HEK293 (cell line): ENCODE data around the gene DIDO1.

ENCODE experiments used
- CTCF ChIA-PET: fragments of 350-600 bp; formaldehyde crosslinking; extraction: SDS; loops from one replicate; lab custom pipeline; 2021; ENCODE audit warnings: antibody characterized with exemption; lab: Yijun Ruan, JAX
- POLR2A ChIA-PET: fragments of 300-600 bp; formaldehyde crosslinking; extraction: SDS; loops from one replicate; lab custom pipeline; 2020; ENCODE audit warnings: antibody characterized with exemption, inconsistent platforms; lab: Yijun Ruan, JAX
- H3K27ac ChIP-seq: fragments of 200-500 bp; sonication (Bioruptor generic); 2 replicates; pipeline ENCODE4 v1.5.1; 2014; ENCODE audit warnings: low read depth, low read length, control low read depth, inconsistent platforms; ENCODE audit errors: extremely low read depth
- H3K36me3 ChIP-seq, 2 experiments: fragments of 200-500 bp in 1 of 2; sonication (Bioruptor generic) in 1 of 2; 1 replicate in 1 of 2; 2 replicates in 1 of 2; pipeline ENCODE4 v1.5.1; 2014 to 2017; ENCODE audit warnings: inconsistent platforms in 2 of 2, low read length in 2 of 2; ENCODE audit not compliant: control insufficient read depth in 2 of 2, insufficient read depth in 1 of 2
- H3K4me1 ChIP-seq: fragments of 200-500 bp; sonication (Bioruptor generic); 2 replicates; pipeline ENCODE4 v1.5.1; 2014; ENCODE audit warnings: mild to moderate bottlenecking, low read length, inconsistent platforms; ENCODE audit not compliant: control insufficient read depth, insufficient read depth
- H3K4me3 ChIP-seq: 2 replicates; pipeline ENCODE4 v1.5.1; 2011; ENCODE audit warnings: low read depth, mild to moderate bottlenecking, control low read depth, low read length, moderate library complexity
- H3K9me3 ChIP-seq: fragments of 200-500 bp; sonication (Bioruptor generic); 2 replicates; pipeline ENCODE4 v1.5.1; 2014; ENCODE audit warnings: low read depth, low read length, inconsistent platforms; ENCODE audit not compliant: control insufficient read depth, insufficient read depth
- EGR2 ChIP-seq: fragments of 450-650 bp; formaldehyde crosslinking; IDR thresholded peaks from 2 replicates; pipeline ENCODE4 v1.5.1; 2016; ENCODE audit warnings: low read depth, missing biosample characterization, missing genetic modification characterization
- GFI1B ChIP-seq: fragments of 450-650 bp; formaldehyde crosslinking; IDR thresholded peaks from 2 replicates; pipeline ENCODE4 v1.5.1; 2016; ENCODE audit warnings: missing biosample characterization, missing genetic modification characterization
- KLF10 ChIP-seq: fragments of 450-650 bp; IDR thresholded peaks from 2 replicates; pipeline ENCODE4 v1.5.1; 2018; ENCODE audit warnings: missing biosample characterization, mild to moderate bottlenecking, missing genetic modification characterization
- SCRT1 ChIP-seq: fragments of 450-650 bp; formaldehyde crosslinking; IDR thresholded peaks from 2 replicates; pipeline ENCODE4 v1.5.1; 2016; ENCODE audit warnings: missing biosample characterization, missing genetic modification characterization, borderline replicate concordance
- SCRT2 ChIP-seq: fragments of 450-650 bp; formaldehyde crosslinking; IDR thresholded peaks from 2 replicates; pipeline ENCODE4 v1.5.1; 2016; ENCODE audit warnings: missing biosample characterization, missing genetic modification characterization
- SP7 ChIP-seq: fragments of 450-650 bp; formaldehyde crosslinking; IDR thresholded peaks from 2 replicates; pipeline ENCODE4 v1.5.1; 2016; ENCODE audit warnings: missing biosample characterization, missing genetic modification characterization
- ZFHX2 ChIP-seq: fragments of 450-650 bp; formaldehyde crosslinking; conservative IDR thresholded peaks from 2 replicates; pipeline ENCODE4 v1.5.1; 2016; ENCODE audit warnings: missing biosample characterization, missing genetic modification characterization
- ZIC2 ChIP-seq: fragments of 450-650 bp; formaldehyde crosslinking; IDR thresholded peaks from 2 replicates; pipeline ENCODE4 v1.5.1; 2016; ENCODE audit warnings: missing biosample characterization, missing genetic modification characterization
- ZNF174 ChIP-seq: fragments of 450-650 bp; formaldehyde crosslinking; IDR thresholded peaks from 2 replicates; pipeline ENCODE4 v1.5.0; 2017; ENCODE audit warnings: missing biosample characterization, mild to moderate bottlenecking, missing genetic modification characterization
- ZNF2 ChIP-seq: fragments of 450-650 bp; formaldehyde crosslinking; IDR thresholded peaks from 2 replicates; pipeline ENCODE4 v1.5.1; 2016; ENCODE audit warnings: missing biosample characterization, missing genetic modification characterization
- ZNF302 ChIP-seq: fragments of 450-650 bp; formaldehyde crosslinking; IDR thresholded peaks from 2 replicates; pipeline ENCODE4 v1.5.1; 2016; ENCODE audit warnings: missing biosample characterization, missing genetic modification characterization, low read depth
- ZNF311 ChIP-seq: fragments of 450-650 bp; formaldehyde crosslinking; IDR thresholded peaks from 2 replicates; pipeline ENCODE4 v1.5.1; 2017; ENCODE audit warnings: missing biosample characterization, missing genetic modification characterization, borderline replicate concordance
- ZNF341 ChIP-seq: fragments of 450-650 bp; formaldehyde crosslinking; IDR thresholded peaks from 2 replicates; pipeline ENCODE4; 2016; ENCODE audit warnings: low read depth, missing biosample characterization, missing genetic modification characterization
- ZNF423 ChIP-seq: fragments of 450-650 bp; formaldehyde crosslinking; IDR thresholded peaks from 2 replicates; pipeline ENCODE4 v1.5.1; 2016; ENCODE audit warnings: missing biosample characterization, missing genetic modification characterization
- ZNF514 ChIP-seq: fragments of 450-650 bp; formaldehyde crosslinking; IDR thresholded peaks from 2 replicates; pipeline ENCODE4 v1.5.1; 2016; ENCODE audit warnings: missing biosample characterization, missing genetic modification characterization
- ZNF561 ChIP-seq: fragments of 450-650 bp; IDR thresholded peaks from 2 replicates; pipeline ENCODE4 v1.5.1; 2018; ENCODE audit warnings: missing biosample characterization, missing genetic modification characterization, borderline replicate concordance
- ZNF585B ChIP-seq: fragments of 450-650 bp; formaldehyde crosslinking; IDR thresholded peaks from 2 replicates; pipeline ENCODE4 v1.5.1; 2016; ENCODE audit warnings: missing biosample characterization, missing genetic modification characterization
- ZNF596 ChIP-seq: fragments of 450-650 bp; IDR thresholded peaks from 2 replicates; pipeline ENCODE4 v1.5.0; 2018; ENCODE audit warnings: missing biosample characterization, mild to moderate bottlenecking, missing genetic modification characterization, moderate library complexity
- ZNF707 ChIP-seq: fragments of 450-650 bp; formaldehyde crosslinking; IDR thresholded peaks from 2 replicates; pipeline ENCODE4 v1.5.1; 2016; ENCODE audit warnings: missing biosample characterization, missing genetic modification characterization
- ZNF777 ChIP-seq: fragments of 450-650 bp; formaldehyde crosslinking; IDR thresholded peaks from 2 replicates; pipeline ENCODE4 v1.5.1; 2017; ENCODE audit warnings: missing biosample characterization, missing genetic modification characterization, borderline replicate concordance
- ZXDB ChIP-seq: fragments of 450-650 bp; formaldehyde crosslinking; IDR thresholded peaks from 2 replicates; pipeline ENCODE4 v1.5.1; 2016; ENCODE audit warnings: missing biosample characterization, missing genetic modification characterization
- TF ChIP-seq, protein P1 (sequence below): fragments of 450-650 bp; formaldehyde crosslinking; optimal IDR thresholded peaks from 2 replicates; pipeline ENCODE3; 2016; ENCODE audit warnings: missing biosample characterization, mild to moderate bottlenecking, missing genetic modification characterization
- TF ChIP-seq, protein P2 (sequence below): fragments of 450-650 bp; IDR thresholded peaks from 2 replicates; pipeline ENCODE4 v1.5.1; 2018; ENCODE audit warnings: missing biosample characterization, mild to moderate bottlenecking, missing genetic modification characterization

The DIDO1 gene

GRCh38 chr20:62920039-62920645, 6.2 kb downstream of the DIDO1 start (continued):
- peak; percentile 62; the same call in 1 of the 2 replicates for TF ChIP-seq ZNF423 (tag by site-specific recombination)
- no peak for TF ChIP-seq ZNF302
- TF ChIP-seq ZNF596: no peak
- no peak for TF ChIP-seq SCRT1 (tag by site-specific recombination)
- TF ChIP-seq ZNF341 (tag by site-specific recombination): peak; percentile 84
- TF ChIP-seq EGR2 (tag by site-specific recombination): peak; percentile 28; the same call in 1 of the 2 replicates
- 0 out of 2 replicates have a peak, but pooled peaks have one; percentile 20 for TF ChIP-seq SP7 (tag by site-specific recombination)
- no peak for TF ChIP-seq ZNF777 (tag by site-specific recombination)
- TF ChIP-seq ZXDB (tag by site-specific recombination): no peak
- TF ChIP-seq ZIC2 (tag by site-specific recombination): peak; percentile 97
- TF ChIP-seq ZFHX2 (tag by site-specific recombination): peak; percentile 61
- TF ChIP-seq, protein P1, sequence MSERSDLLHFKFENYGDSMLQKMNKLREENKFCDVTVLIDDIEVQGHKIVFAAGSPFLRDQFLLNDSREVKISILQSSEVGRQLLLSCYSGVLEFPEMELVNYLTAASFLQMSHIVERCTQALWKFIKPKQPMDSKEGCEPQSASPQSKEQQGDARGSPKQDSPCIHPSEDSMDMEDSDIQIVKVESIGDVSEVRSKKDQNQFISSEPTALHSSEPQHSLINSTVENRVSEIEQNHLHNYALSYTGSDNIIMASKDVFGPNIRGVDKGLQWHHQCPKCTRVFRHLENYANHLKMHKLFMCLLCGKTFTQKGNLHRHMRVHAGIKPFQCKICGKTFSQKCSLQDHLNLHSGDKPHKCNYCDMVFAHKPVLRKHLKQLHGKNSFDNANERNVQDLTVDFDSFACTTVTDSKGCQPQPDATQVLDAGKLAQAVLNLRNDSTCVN (tag by site-specific recombination): peak; percentile 2
- TF ChIP-seq ZNF514: no peak
- TF ChIP-seq ZNF174 (tag by site-specific recombination): no peak
- 0 out of 2 replicates have a peak, but pooled peaks have one; percentile 17 for TF ChIP-seq ZNF561 (tag by site-specific recombination)

- no peaks in the 10 kb centered on the region for H3K9me3 ChIP-seq
Observed at GRCh38 chr20:62918831-62919230, 7.5 kb downstream of the DIDO1 start.

GRCh38 chr20:62918147-62918546, 8.2 kb downstream of the DIDO1 start:
- no peak for TF ChIP-seq ZNF707 (tag by site-specific recombination)
- TF ChIP-seq ZNF302: no peak
- TF ChIP-seq, protein P2, sequence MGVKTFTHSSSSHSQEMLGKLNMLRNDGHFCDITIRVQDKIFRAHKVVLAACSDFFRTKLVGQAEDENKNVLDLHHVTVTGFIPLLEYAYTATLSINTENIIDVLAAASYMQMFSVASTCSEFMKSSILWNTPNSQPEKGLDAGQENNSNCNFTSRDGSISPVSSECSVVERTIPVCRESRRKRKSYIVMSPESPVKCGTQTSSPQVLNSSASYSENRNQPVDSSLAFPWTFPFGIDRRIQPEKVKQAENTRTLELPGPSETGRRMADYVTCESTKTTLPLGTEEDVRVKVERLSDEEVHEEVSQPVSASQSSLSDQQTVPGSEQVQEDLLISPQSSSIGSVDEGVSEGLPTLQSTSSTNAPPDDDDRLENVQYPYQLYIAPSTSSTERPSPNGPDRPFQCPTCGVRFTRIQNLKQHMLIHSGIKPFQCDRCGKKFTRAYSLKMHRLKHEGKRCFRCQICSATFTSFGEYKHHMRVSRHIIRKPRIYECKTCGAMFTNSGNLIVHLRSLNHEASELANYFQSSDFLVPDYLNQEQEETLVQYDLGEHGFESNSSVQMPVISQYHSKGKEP: peak; percentile 96
- 0 out of 2 replicates have a peak, but pooled peaks have one; percentile 3 for TF ChIP-seq SCRT2 (tag by site-specific recombination)
- TF ChIP-seq ZNF585B (tag by site-specific recombination): no peak
- TF ChIP-seq GFI1B (tag by site-specific recombination): 0 out of 2 replicates have a peak, but pooled peaks have one; percentile 38
- peaks cover 0 to 5% of the 10 kb centered on the region in 2 experiments; a peak in 1 of 3 replicates for H3K36me3 ChIP-seq
- H3K4me3 ChIP-seq: no peak overlapping the region
- peaks cover 53% of the 10 kb centered on the region for H3K4me1 ChIP-seq
- no peaks in the 10 kb centered on the region for H3K9me3 ChIP-seq
- ChIA-PET CTCF (interaction anchor here (0.9 to 3.7 kb wide), 4 partner anchors 11 to 95 kb away, joined by 3 to 26 read pairs (median 5); no protein-coding TSS in a partner anchor), POLR2A (interaction anchor here (1.5 kb wide), 1 partner anchor 17 kb away, joined by 4 read pairs; no protein-coding TSS in a partner anchor)
- no peak overlapping the region for H3K27ac ChIP-seq

More at GRCh38 chr20:62918831-62919230, 7.5 kb downstream of the DIDO1 start:
- Histone ChIP-seq H3K27ac (no peak overlapping the region), H3K4me1 (peaks cover 55% of the 10 kb centered on the region), H3K36me3 (no peaks in the 10 kb centered on the region), H3K4me3 (no peak overlapping the region)
- no peak for TF ChIP-seq ZNF2 (tag by site-specific recombination)
- no peak for TF ChIP-seq ZNF311 (tag by site-specific recombination)
- no peak for TF ChIP-seq KLF10
- TF ChIP-seq, protein P2: 0 out of 2 replicates have a peak, but pooled peaks have one; percentile 52
- ChIA-PET POLR2A (no interaction called here), CTCF (interaction anchor here (0.5 to 3.7 kb wide), 4 partner anchors 8 to 91 kb away, joined by 3 to 26 read pairs (median 3); no protein-coding TSS in a partner anchor)
